ENCODE data around the gene PC. TPM values are rescaled to one million over a fixed set of nuclear protein-coding genes. Genes with fewer than 3 reads are reported as not detected.

Gene PC
- total RNA-seq, 1 experiment from 2014 or later, result 37.1 TPM

GRCh38 chr11:66868082-66868725 is 90.0 kb downstream of the PC start:
- DNase-seq (ENCODE audit: low read depth), result no peak

- no peak for DNase-seq (ENCODE audit: low read depth)
These were observed 90.7 kb downstream of the PC start for GRCh38 chr11:66867425-66868040.

- DNase-seq (ENCODE audit: low read depth), result no peak
These were observed 91.6 kb downstream of the PC start for GRCh38 chr11:66866511-66866986.

GRCh38 chr11:66866007-66866406 is 92.2 kb downstream of the PC start:
- no peak for DNase-seq (ENCODE audit: low read depth)

- DNase-seq (ENCODE audit: low read depth), result no peak
These were observed 93.1 kb downstream of the PC start for GRCh38 chr11:66864924-66865697.

GRCh38 chr11:66864172-66864901 is 93.8 kb downstream of the PC start:
- DNase-seq (ENCODE audit: low read depth), result no peak

- DNase-seq (ENCODE audit: low read depth), result no peak
These were observed 94.6 kb downstream of the PC start for GRCh38 chr11:66863428-66864125.

- no peak for DNase-seq (ENCODE audit: low read depth)
These were observed 95.6 kb downstream of the PC start for GRCh38 chr11:66862559-66863037.

- DNase-seq (ENCODE audit: low read depth), result no peak
These were observed 96.2 kb downstream of the PC start for GRCh38 chr11:66861774-66862558.

GRCh38 chr11:66861038-66861773 is 97.0 kb downstream of the PC start:
- DNase-seq (ENCODE audit: low read depth), result no peak

GRCh38 chr11:66860449-66860831 is 97.7 kb downstream of the PC start:
- no peak for DNase-seq (ENCODE audit: low read depth)

GRCh38 chr11:66859686-66860448 is 98.3 kb downstream of the PC start:
- DNase-seq (ENCODE audit: low read depth), result no peak

GRCh38 chr11:66858939-66859685 is 99.1 kb downstream of the PC start:
- DNase-seq (ENCODE audit: low read depth), result no peak

GRCh38 chr11:66858186-66858938 is 99.8 kb downstream of the PC start:
- no peak for DNase-seq (ENCODE audit: low read depth)

GRCh38 chr11:66857927-66858185 is 100.3 kb downstream of the PC start:
- DNase-seq (ENCODE audit: low read depth), result no peak

- DNase-seq (ENCODE audit: low read depth), result no peak
These were observed 100.8 kb downstream of the PC start for GRCh38 chr11:66857234-66857926.

GRCh38 chr11:66856496-66857233 is 101.5 kb downstream of the PC start, which contains the start of gene LRFN4:
Gene LRFN4 (plus strand): TSS chr11:66857064. CDS start chr11:66857745, 681 bp downstream.
- DNase-seq (ENCODE audit: low read depth), result peak; percentile 71
